Globus pallidus (tissue), 1 donor: Measurements from ENCODE around the gene TMEM30B.

Source experiments
- DNase-seq: peaks from one replicate; pipeline ENCODE4 v3.0.0-alpha.2; 2015; ENCODE audit warnings: low spot score

Gene TMEM30B

DNA sequence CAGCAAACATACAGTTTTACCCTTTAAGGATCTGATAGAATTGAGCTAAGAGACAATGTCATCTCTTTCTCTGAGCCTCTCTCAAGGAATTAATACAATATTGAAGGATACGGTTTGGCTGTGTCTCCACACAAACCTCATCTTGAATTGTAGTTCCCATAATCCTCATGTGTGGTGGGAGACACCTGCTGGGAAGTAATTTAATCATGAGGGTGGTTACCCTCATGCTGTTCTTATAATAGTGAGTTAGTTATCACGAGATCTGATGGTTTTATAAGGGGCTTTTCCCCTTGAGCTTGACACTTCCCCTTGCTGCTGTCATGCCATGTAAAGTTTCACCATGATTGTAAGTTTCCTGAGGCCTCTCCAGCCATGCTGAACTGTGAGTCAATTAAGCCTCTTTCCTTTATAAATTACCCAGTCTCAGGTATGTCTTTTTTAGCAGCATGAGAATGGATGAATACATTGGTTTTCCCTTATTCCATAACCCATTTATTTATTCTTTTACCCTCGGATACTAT lies 47.6 kb downstream of the TMEM30B start:
- DNase-seq, result no peak

DNA sequence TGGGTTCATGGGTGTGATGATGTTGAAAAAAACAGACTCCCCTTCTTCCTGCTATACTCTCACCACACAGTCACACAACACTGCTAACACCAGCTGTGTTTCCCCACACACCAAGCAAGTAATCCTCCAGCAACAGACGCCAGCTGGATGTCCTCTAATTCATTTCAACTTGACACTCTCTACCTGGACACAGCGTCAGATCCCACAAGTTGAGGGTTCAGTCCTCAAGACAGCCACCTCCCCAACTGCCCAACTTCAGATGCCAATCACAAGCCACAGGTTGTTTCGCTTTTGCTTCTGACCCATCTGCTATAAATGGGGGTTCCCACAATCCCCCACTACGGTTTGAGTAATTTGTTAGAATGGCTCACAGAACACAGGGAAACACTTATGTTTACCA lies 49.3 kb downstream of the TMEM30B start:
- no peak for DNase-seq

DNA sequence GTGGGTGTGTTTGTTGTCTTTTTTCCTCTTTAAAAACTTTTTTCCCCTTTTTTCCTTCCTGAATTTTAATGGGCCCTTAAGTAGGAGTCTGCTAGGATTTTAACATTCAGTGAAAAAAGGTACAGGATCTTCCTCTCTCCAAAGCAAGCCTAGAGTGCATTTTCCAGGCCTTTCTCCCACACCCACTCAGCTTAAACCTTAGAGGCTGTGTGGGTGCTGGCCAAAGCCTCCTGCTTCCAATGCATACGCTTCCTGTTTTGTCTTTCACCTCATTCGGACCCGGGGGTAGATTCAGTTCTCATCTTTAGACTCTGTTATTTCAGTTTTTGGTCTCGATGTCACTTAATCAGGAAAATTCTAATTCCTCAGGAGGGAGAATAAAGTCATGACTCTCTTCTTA lies 51.2 kb downstream of the TMEM30B start:
- no peak for DNase-seq

- DNase-seq, result no peak
These were observed 51.7 kb downstream of the TMEM30B start for GRCh38 chr14:61229475-61229888.

- DNase-seq, result no peak
These were observed 53.1 kb downstream of the TMEM30B start for GRCh38 chr14:61227884-61228591.
